T-helper 22 cell (primary cell): ENCODE measurements around the gene RBX1.
A peak's percentile ranks its signal among the peaks of the same experiment; 100 is the strongest.
"Not testable (repeated sequence)": the region's sequence is repeated elsewhere in the genome, so short reads cannot be mapped to it uniquely, and the experiment has no call there.

Source experiments
- DNase-seq: peaks from one replicate; pipeline ENCODE4 v3.0.0-alpha.2; 2020; ENCODE audit warnings: low read depth

RBX1 gene

DNA sequence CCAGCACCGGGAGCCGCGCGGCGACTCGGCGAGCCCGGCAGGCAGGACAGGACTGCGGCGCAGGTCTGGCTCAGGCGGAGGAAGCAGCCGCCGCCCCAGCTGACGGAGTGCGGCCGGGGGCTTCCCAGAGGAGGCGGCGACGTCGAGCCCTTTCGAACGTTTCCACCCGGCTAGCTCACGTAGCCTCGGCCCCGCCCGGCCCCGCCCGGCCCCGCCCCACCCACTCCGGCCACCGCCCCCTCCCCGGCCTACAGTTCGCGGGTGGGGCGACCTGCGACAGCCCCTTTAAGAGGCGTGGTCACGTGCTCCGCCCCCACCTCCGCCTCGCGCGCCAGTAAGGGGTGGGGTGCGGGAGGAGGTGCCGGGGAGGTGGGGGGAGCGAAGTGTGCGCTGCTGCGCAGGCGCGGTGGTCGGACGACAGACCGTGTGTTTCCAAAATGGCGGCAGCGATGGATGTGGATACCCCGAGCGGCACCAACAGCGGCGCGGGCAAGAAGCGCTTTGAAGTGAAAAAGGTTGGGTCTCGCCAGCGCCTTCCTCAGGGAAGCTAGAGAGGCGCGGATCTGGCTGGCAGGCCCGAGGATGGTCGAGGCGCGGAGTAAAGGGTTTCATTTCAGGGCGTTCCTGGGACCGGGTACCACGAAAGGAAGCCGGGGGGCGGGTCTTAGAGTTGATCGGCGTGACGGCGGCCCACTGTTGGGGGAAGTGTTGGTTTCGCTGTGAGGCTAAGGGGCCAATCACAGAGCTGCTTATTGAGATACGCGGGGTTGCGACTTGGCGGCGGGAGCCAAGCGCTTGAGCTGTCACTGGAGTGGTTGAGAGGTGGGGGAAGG, at the start of gene RBX1:
Gene RBX1, plus strand, starts transcription at position 417 of the 833 bp plus-strand sequence. Its CDS starts 21 bp downstream, at position 438.
- DNase-seq, result peak; percentile 97

DNA sequence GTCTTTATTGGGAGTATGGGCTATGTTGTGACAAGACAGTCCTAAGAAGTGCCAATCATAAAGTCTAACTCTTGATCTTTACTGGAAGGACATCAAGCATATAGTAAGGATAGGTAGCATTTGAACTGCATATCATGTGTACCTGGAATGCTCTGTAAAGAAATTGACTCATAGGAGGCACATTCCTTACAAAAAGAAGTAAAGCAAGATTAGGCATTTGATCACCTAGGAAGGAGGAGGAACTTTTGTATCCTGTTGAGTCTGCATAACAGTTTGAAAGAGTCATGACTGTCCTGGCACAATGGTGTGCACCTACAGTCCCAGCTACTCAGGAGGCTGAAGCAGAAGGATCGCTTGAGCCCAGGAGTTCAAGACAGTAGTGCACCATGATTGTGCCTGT, 47.1 kb upstream of the RBX1 start:
- no peak for DNase-seq

DNA sequence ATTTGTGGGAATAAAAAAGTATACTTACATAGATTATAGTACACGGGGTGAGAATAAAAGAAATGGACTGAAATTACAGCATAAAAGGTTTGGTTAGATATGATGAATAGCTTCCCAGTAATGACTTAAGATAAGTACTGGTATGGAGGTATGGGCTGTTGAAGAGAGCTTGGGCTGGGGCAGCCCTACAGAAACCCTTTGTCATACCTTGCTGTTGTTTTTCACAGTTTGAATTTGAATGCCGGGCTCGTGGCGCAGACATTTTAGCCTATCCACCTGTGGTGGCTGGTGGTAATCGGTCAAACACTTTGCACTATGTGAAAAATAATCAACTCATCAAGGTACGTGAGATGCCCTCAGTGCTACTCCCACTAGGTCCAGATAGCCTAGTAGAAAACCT, 42.3 kb upstream of the RBX1 start:
- no peak for DNase-seq

DNA sequence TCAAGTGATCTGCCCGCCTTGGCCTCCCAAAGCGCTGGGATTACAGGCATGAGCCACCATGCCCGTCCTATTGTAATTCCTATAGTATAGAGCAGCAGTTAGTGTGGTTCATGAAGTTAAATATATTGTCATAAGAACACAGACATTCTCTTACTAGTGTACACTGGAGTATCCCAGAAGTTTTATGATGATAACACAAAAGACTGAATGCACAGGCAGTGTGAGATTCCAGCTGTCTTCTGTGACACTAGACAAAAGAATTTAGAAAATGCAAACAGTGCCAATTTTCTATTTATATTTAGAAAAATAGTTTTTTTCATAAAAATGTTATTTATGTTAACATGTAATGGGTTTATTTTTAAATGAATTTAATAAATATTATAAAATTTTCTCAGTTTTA, 39.4 kb upstream of the RBX1 start:
- DNase-seq, result no peak

DNA sequence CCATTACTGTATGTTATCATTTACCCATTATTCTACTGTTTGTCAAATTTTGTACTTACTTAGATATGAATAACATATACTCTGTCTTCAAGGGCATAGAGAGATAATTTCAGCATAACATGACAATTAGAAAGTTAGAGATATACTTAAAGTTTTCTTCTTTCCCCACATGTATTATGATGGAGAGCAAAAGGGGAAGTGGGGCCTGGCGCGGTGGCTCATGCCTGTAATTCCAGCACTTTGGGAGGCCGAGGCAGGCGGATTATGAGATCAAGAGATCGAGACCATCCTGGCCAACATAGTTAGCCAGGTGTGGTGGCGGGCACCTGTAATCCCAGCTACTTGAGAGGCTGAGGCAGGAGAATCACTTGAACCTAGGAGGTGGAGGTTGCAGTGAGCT, 38.2 kb upstream of the RBX1 start:
- DNase-seq, result not testable (repeated sequence)

DNA sequence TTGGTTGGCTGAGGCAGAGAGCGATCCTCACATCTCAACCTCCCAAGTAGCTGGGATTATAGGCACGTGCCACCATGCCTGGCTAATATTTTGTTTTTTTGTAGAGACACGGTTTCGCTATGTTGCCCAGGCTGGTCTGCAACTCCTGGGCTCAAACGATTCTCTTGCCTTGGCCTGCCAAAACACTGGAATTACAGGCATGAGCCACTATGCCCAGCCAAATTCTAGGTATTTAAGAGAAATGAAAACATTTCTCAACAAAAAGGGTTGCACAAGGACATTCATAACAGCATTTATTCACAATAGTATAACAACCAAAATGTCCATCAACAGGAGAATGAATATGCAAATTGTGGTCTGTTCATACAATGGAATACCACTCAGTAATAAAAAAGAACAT, 31.7 kb upstream of the RBX1 start:
- DNase-seq, result no peak

DNA sequence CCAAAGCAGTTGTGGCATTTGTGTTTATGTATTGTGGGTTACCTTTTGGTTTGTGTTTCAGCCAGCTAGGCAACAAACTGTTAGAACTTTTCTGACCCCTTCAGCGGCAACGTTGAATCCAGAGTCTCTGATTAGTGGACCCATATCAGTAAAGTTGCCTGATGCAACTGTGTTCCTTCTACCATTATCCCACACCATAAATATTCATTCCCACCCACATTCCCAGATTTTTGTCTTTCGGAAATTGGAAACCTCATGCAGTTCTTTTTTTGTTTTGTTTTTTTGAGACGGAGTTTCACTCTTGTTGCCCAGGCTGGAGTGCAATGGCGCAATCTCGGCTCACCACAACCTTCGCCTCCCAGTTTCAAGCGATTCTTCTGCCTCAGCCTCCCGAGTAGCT, 30.7 kb upstream of the RBX1 start:
- no peak for DNase-seq

DNA sequence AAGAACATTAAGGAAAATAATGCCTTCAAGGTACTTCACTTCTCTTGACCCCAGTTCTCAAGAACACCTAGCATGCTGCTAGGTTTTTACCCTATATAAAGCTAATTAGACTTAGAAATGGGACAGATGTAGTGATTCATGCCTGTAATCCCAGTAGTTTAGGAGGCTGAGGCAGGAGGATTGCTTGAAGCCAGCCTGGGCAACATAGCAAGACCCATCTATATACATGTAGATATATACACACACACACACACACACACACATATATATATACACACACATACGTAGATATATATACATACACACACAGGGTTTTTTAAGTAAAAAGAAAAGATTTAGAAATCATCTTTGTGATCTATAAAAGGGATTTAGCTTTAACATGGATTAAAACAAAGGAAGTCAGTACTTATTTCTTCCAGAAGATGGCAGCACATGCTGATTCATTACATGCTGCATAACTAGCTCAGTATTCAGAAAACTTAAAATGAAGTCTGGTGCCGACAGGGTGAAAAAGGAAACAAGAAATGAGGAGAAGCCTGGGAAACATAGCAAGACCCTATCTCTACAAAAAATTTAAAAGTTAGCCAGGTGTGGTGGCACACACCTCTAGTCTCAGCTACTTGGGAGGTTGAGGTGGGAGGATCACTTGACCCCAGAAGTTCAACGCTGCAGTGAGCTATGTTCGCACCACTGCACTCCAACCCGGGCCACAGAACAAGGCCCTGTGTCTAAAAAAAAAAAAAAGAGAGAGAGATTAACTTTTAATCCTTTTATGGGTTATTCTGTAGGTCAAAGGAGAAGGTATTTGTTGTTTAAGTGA, 28.5 kb upstream of the RBX1 start:
- no peak for DNase-seq

DNA sequence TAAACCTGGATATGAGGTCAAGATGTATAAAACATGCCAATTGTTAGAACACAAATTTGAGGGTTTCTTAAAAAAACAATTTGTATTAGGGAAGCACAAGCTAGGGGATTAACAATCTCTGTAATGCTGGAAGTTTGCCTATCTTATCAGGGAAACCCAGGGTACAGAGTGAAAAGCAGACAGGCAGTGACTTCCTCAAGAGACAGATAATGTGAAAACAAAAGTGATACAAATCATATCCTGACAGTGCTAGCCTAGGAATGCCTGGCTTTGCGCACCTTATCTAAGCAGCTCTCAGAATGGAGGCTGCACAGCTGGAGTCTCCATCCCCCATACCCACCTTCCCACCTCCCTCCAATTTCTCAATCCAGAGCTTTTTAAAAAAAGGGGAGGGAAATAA, 22.5 kb upstream of the RBX1 start:
- no peak for DNase-seq

DNA sequence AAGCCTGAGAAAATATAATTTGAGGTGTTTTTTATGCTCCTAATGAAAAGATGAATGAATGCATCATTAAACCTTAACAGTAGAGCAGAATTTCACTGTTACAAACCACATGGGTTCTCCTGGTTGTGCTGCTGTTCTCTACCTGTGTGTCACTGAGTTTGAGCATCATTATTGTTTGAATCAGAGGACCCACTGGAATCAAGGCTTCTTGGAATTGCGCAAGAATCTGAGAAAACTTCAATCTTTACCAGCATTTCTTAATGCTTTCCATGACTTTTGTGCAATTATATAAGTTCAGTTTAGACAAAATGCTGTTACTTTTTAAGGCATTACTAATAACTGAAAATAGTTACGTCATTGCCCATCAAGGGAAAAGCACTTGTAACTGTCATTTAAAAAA, 18.8 kb upstream of the RBX1 start:
- DNase-seq, result no peak

DNA sequence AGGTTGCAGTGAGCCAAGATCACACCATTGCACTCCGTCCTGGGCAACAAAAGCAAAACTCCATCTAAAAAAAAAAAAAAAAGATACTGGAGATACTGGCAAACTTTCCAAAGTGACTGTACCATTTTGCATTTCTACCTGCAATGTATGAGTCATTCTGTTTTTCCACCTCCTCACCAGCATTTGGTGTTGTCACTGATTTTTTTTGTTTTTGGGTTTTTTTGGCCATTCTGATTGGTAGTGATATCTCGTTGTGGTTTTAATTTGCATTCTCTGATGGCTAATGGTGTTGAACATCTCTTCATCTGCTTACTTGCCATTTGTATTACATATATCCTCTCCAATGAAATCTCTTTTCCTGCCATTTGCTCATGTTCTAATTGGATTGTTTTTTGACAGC, 12.0 kb upstream of the RBX1 start:
- DNase-seq, result no peak

DNA sequence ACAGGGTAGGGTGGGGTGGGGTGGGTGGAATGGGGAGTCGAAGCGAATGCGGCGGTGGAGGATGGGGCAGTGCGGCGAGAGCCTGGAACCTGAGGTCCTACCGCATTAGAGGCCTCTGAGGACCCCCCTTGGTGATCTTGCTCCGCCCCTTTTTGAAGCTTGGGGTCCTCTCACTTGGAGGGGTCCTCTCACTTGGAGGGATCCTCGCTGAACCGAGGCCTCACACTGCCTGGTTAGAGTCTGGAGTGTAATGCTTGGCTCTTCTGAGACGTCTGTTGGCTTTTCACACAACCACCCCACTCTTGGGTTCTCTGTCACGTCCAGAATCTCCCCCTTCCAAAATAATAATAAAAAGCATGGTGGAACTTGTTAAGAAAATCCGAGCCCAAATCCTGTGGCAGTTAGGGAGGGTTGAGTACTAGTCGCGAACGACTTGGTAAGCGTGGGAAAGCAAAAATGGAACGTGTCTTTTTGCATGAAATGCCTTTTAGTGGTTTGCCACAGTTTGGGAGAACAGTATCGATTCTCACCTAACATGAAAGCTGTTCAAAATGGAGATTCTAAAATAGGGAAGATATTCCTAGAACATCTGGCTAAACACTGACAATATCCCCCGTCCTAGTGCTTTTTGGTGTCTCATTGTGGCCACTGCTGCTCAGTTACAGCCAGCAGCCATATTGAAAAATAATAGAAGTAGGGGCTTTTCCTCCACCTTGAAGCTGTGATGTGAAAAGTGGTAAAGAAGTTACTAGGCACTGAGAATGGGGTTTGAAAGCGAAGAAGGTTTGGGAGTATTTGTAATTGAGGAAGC, 822 bp downstream of the RBX1 start:
- no peak for DNase-seq

DNA sequence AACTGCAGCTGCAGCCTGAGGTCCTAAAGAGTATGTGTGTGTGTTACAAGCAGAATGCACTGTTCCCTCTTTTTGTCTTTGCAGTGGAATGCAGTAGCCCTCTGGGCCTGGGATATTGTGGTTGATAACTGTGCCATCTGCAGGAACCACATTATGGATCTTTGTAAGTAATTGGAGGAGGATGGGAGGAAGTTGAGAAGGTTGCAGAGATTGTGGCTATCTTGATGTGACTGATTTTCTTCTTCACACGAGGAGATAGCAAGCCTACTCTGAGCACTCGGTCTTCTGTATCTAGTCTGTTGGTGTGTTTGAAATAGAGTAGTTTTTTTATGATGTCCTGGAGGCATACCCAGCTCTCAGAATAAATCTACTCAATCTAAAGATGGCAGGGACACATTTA, 2.3 kb downstream of the RBX1 start:
- DNase-seq, result no peak

DNA sequence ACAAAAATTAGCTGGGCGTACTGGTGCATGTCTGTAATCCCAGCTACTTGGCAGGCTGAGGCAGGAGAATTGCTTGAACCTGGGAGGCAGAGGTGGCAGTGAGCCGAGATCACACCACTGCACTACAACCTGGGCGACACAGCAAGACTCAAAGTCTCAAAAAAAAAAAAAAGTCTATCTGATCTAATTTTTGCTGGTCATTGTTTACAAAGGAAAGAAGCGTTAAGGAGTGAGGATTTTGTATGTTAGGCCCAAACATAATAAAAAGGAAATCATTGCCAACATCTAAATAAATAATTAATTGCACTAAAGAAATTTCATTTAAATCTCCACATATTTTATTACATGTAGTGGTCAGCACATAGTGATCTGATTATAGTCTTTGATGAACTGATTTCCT, 2.9 kb downstream of the RBX1 start:
- no peak for DNase-seq

DNA sequence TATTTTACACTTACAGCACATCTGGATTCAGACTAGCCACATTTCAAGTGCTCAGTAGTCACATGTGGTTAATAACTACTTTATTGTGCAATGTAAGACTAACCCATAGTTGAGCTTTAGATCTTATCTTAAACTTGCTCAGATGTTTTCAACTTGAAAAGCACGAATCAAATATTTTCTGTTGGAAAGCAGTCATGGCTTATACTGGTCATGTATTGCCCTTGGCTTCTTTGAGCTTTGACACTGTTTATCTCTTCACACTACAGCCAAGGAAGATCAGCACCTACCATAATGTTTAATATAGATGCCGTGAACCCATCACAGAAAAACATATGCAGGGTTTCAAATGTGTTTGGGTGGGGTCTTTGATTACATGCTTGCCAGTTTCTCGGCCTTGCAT, 4.4 kb downstream of the RBX1 start:
- DNase-seq, result no peak

DNA sequence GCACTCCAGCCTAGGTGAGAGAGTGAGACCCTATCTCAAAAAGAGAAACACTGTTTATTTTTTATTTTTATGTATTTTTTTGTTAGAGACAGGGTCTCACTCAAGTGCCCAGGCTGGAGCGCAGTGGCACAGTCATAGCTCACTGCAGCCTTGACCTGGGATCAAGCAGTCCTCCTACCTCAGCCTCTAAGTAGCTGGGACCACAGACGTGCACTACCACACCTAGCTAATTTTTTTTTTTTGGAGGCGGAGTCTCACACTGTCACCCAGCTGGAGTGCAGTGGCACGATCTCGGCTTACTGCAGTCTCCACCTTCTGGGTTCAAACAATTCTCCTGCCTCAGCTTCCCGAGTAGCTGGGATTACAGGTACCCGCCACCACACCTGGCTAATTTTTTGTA, 6.4 kb downstream of the RBX1 start:
- no peak for DNase-seq

DNA sequence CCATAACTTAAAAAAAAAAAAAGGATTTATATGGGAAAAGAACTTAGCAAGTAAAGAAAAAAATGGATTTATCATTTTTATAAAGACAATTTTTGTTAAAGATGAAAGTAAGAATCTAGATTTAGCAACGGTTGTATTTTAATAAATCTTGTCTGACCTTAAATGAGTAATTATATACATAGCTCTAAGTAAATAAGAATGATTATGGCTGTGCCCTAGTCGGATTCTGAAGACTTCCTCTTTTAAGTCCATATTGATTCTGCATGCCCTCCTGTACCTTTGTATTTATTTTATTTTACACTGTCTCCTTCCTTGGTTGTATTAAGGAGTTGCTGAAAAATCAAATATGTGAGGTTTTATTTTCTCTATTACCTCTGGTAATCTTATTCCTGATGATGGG, 7.1 kb downstream of the RBX1 start:
- DNase-seq, result no peak

DNA sequence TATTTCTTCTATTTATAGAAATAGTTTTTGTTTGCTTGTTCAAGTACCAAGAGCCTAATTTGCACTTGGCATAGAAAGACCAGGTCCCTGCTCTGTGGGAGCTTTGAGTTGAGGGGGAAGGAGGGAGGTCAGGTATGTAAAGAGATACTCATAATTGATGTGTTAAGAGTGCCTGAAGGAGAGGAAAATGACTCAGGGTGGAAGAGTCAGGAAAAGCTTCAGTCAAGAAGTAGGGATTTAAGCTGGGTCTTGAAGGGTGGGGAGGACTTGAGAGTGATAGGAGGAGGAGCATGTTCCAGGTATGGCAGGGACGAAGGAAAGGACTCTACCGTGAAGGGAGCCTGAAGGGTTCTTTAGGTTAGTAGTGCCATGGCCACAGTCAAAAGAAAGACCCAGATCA, 9.0 kb downstream of the RBX1 start:
- DNase-seq, result no peak

DNA sequence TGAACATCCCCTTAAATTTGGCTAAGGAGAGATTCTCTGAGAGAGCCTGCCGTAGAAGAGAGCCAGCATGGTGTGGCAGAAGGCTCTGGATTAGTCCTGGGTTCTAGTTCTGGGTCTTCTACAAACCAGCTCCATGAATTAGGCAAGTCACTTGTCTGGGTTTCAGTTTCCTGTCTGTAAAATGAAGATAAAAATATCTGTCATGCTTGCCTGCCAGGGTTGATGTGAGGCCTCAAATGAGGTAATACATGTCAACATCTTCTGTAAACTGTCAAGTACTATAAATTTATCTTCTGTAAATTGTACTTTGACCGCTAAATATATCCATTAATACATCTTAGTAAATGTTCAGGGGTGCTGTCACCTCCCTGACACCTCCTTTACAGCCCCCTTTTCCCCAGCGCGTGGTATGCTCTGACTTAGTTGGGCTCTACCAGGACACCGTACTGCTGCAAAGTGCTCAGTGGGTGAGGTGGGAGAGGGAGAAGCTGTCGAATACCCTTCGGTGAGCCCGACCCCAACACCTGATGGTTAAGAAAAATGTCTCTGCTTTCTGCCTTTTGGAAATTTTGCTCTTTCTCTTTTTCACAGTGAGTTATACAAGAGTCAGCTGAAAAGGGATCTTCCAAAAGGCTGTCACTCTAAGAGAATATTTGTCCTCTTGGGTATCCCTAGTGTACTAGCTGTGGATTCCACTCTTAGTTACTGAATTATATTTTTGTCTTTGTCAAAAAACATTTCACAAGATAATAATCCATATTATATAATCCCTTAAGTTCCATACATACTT, 15.0 kb downstream of the RBX1 start:
- DNase-seq, result no peak

DNA sequence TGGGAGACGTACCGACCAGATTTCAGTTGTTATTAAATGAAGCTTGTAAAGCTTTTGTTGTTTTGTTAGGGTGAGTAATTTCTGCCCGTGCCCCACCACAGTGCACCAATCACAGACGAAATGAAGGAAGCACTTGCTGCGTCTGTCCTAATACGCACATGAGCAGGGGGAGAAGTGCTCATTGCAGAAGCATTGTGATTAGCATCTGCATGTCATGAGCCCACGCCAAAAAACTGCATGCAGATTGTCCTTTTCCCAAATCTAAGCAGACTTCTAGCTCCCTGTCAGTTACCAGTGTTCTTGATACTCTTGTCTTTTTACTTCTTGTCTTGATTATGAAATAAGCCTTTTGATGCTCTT, 15.5 kb downstream of the RBX1 start:
- no peak for DNase-seq

DNA sequence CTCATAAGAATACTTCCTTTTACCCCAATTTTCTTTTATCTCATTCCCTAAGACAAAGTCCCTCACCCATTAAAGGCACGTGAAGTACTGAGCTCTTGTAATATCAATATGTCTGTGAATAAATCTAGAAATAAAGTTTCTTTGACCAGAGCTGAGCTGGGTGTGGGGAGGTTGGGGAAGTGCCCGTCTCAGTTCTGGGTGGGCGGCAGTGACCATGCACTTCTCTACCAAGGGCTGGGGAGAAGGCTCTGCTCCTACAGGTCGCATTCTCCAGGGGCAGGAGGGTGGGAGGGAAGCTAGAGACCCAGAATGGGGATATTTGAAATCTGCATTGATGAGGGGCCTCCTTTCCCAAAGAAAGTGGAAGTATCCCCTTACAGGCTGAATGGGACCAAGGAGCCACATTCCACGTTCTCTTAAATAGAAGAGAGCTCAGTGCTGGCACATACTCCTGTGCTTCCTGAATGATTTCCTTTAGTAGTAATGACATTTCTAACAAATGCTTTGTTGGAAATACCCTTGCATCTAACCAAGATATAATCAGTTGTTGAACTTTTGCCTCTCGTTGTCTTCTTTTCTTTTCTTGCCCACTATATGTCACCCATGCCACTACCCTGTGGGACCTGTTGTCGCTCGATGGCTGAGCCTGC, 16.1 kb downstream of the RBX1 start:
- DNase-seq, result no peak
